Stomach smooth muscle (tissue), 2 donors: ENCODE results near the gene KIF26B.

Experiments
- H3K27ac ChIP-seq: one replicate; pipeline ENCODE4 v1.7.0; 2013; ENCODE audit warnings: mild to moderate bottlenecking, low read length, inconsistent platforms
- H3K27me3 ChIP-seq, 2 donors: one replicate each; pipeline ENCODE4 v1.7.0; 2013; ENCODE audit warnings: low read length in 2 of 2; ENCODE audit not compliant: insufficient read depth in 2 of 2, control insufficient read depth in 1 of 2
- H3K36me3 ChIP-seq, 2 donors: one replicate each; pipeline ENCODE4 v1.7.0; 2013; ENCODE audit warnings: low read length in 2 of 2; ENCODE audit not compliant: control insufficient read depth in 2 of 2, insufficient read depth in 2 of 2
- H3K4me1 ChIP-seq: one replicate; pipeline ENCODE4 v1.7.0; 2013; ENCODE audit warnings: low read length; ENCODE audit not compliant: control insufficient read depth, insufficient read depth
- H3K4me3 ChIP-seq, 2 donors: one replicate each; pipeline ENCODE4 v1.7.0; 2013; ENCODE audit warnings: low read length in 2 of 2
- H3K9ac ChIP-seq, 2 donors: one replicate each; pipeline ENCODE4 v1.7.0; 2013; ENCODE audit warnings: low read length in 2 of 2, mild to moderate bottlenecking in 1 of 2
- H3K9me3 ChIP-seq, 2 donors: one replicate each; pipeline ENCODE4 v1.7.0; 2013; ENCODE audit warnings: low read length in 2 of 2; ENCODE audit not compliant: control insufficient read depth in 2 of 2
- donor health status: healthy.
- donor health status: Pancreatic carcinoma.

The KIF26B gene

GRCh38 chr1:245748240-245748639 lies 593.5 kb downstream of the KIF26B start:
- no peak overlapping the region for H3K4me3 ChIP-seq
- H3K4me1 ChIP-seq, result no peaks in the 10 kb centered on the region
- H3K27ac ChIP-seq, result no peak overlapping the region
- no peaks in the 10 kb centered on the region for H3K27me3 ChIP-seq
- H3K9ac ChIP-seq, result no peak overlapping the region
- peaks cover 5 to 8% of the 10 kb centered on the region in 2 donors for H3K9me3 ChIP-seq
- H3K36me3 ChIP-seq, result no peaks in the 10 kb centered on the region

- Histone ChIP-seq H3K36me3 (no peaks in the 10 kb centered on the region), H3K4me3 (no peak overlapping the region), H3K9me3 (peaks cover 5 to 8% of the 10 kb centered on the region in 2 donors), H3K27me3 (no peaks in the 10 kb centered on the region), H3K27ac (no peak overlapping the region), H3K4me1 (no peaks in the 10 kb centered on the region), H3K9ac (no peak overlapping the region)
These were observed 593.9 kb downstream of the KIF26B start for GRCh38 chr1:245748646-245749045.

- Histone ChIP-seq H3K4me1 (no peaks in the 10 kb centered on the region), H3K27ac (no peak overlapping the region), H3K4me3 (no peak overlapping the region), H3K9ac (no peak overlapping the region), H3K27me3 (no peaks in the 10 kb centered on the region), H3K36me3 (no peaks in the 10 kb centered on the region), H3K9me3 (peaks cover 5 to 8% of the 10 kb centered on the region in 2 donors)
These were observed 594.3 kb downstream of the KIF26B start for GRCh38 chr1:245749053-245749452.

GRCh38 chr1:245750261-245750660 lies 595.5 kb downstream of the KIF26B start:
- H3K27me3 ChIP-seq, result no peaks in the 10 kb centered on the region
- H3K36me3 ChIP-seq, result no peaks in the 10 kb centered on the region
- H3K4me1 ChIP-seq, result no peaks in the 10 kb centered on the region
- H3K27ac ChIP-seq, result no peak overlapping the region
- peaks cover 8 to 12% of the 10 kb centered on the region in 2 donors for H3K9me3 ChIP-seq
- no peak overlapping the region for H3K9ac ChIP-seq
- H3K4me3 ChIP-seq, result no peak overlapping the region

- no peak overlapping the region for H3K9ac ChIP-seq
- no peaks in the 10 kb centered on the region for H3K36me3 ChIP-seq
- H3K9me3 ChIP-seq, result peaks cover 8 to 12% of the 10 kb centered on the region in 2 donors
- H3K27ac ChIP-seq, result no peak overlapping the region
- H3K27me3 ChIP-seq, result no peaks in the 10 kb centered on the region
- no peak overlapping the region for H3K4me3 ChIP-seq
- H3K4me1 ChIP-seq, result no peaks in the 10 kb centered on the region
These were observed 596.3 kb downstream of the KIF26B start for GRCh38 chr1:245751116-245751515.

GRCh38 chr1:245751726-245752470 lies 597.1 kb downstream of the KIF26B start:
- H3K9ac ChIP-seq, result no peak overlapping the region
- H3K36me3 ChIP-seq, result no peaks in the 10 kb centered on the region
- H3K27me3 ChIP-seq, result no peaks in the 10 kb centered on the region
- no peak overlapping the region for H3K4me3 ChIP-seq
- no peaks in the 10 kb centered on the region for H3K4me1 ChIP-seq
- peaks cover 8 to 12% of the 10 kb centered on the region in 2 donors for H3K9me3 ChIP-seq
- no peak overlapping the region for H3K27ac ChIP-seq

GRCh38 chr1:245752561-245752960 lies 597.8 kb downstream of the KIF26B start:
- Histone ChIP-seq H3K4me3 (no peak overlapping the region), H3K36me3 (no peaks in the 10 kb centered on the region), H3K9ac (no peak overlapping the region), H3K4me1 (no peaks in the 10 kb centered on the region), H3K27ac (no peak overlapping the region), H3K9me3 (peaks cover 8 to 12% of the 10 kb centered on the region in 2 donors), H3K27me3 (no peaks in the 10 kb centered on the region)

- Histone ChIP-seq H3K9ac (no peak overlapping the region), H3K27ac (no peak overlapping the region), H3K4me3 (no peak overlapping the region), H3K9me3 (peaks cover 8 to 12% of the 10 kb centered on the region in 2 donors), H3K36me3 (no peaks in the 10 kb centered on the region), H3K4me1 (no peaks in the 10 kb centered on the region), H3K27me3 (no peaks in the 10 kb centered on the region)
These were observed 599.0 kb downstream of the KIF26B start for GRCh38 chr1:245753807-245754206.

- no peak overlapping the region for H3K9ac ChIP-seq
- no peaks in the 10 kb centered on the region for H3K4me1 ChIP-seq
- peaks cover 4 to 12% of the 10 kb centered on the region in 2 donors for H3K9me3 ChIP-seq
- H3K36me3 ChIP-seq, result no peaks in the 10 kb centered on the region
- no peaks in the 10 kb centered on the region for H3K27me3 ChIP-seq
- H3K27ac ChIP-seq, result no peak overlapping the region
- H3K4me3 ChIP-seq, result no peak overlapping the region
These were observed 599.7 kb downstream of the KIF26B start for GRCh38 chr1:245754463-245754961.
